Activated T-helper 2 cell treated with anti-CD3 and anti-CD28 coated beads, Interferon-gamma antibody, Interleukin-2, Interleukin-4, amounts not matched to agents 10 μg/mL and 5 μg/mL and 100 μg/mL, durations not matched to agents 14 hours and 24 hours and 36 hours (primary cell): ENCODE results near the gene DAAM1. TPM values are rescaled to one million over a fixed set of nuclear protein-coding genes. Genes with fewer than 3 reads are reported as not detected.
A peak's percentile ranks its signal among the peaks of the same experiment; 100 is the strongest.

Experiments used
- DNase-seq: peaks from one replicate; pipeline ENCODE4 v3.0.0; 2021; ENCODE audit warnings: low spot score
- H3K27ac Mint-ChIP-seq: one replicate; pipeline ENCODE4 v1.8.0; 2021; ENCODE audit warnings: mixed read lengths
- H3K27me3 Mint-ChIP-seq: one replicate; pipeline ENCODE4 v1.8.0; 2021; ENCODE audit warnings: low read depth, mixed read lengths
- H3K36me3 Mint-ChIP-seq: one replicate; pipeline ENCODE4 v1.8.0; 2021; ENCODE audit warnings: low read depth, mixed read lengths
- H3K4me1 Mint-ChIP-seq: one replicate; pipeline ENCODE4 v1.8.0; 2021; ENCODE audit warnings: low read depth, mixed read lengths
- H3K4me3 Mint-ChIP-seq: one replicate; pipeline ENCODE4 v1.8.0; 2021; ENCODE audit warnings: low read depth, mild to moderate bottlenecking, moderate library complexity, mixed read lengths
- H3K9me3 Mint-ChIP-seq: one replicate; pipeline ENCODE4 v1.8.0; 2021; ENCODE audit warnings: mixed read lengths
- intact Hi-C: fragments of 100-400 bp; cut with micrococcal nuclease; formaldehyde crosslinking; loops from one replicate; pipeline ENCODE4 v1.15.1; 2023
- total RNA-seq: library from RNA; stranded (reverse); gene quantifications from 2 replicates; pipeline ENCODE4 v1.2.3, GENCODE V29; 2022

Gene DAAM1
- total RNA-seq, 1 donor from 2014 or later, result 6.4 TPM

DNA sequence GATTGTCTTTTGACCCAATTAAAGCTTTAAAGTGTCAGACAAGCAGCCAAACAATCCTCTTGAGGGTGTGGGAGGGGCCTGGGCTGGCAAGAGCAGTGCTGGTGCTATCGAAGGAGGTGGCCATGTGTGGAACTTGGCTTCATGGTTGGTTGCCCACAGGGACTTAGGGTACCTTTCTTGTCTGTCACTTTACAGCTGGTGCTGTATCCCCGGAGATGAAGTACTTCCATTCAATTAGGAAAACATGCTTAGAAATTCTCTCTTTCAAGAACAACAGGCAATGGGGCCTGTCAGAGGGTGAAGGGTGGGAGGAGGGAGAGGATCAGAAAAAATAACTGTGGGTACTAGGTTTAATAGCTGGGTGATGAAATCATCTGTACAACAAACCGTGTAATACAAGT lies 86.5 kb downstream of the DAAM1 start:
- Mint-ChIP-seq H3K9me3 (no peaks in the 10 kb centered on the region), H3K36me3 (peaks cover 4% of the 10 kb centered on the region), H3K4me3 (peak overlapping the region; percentile 53), H3K27me3 (peaks cover 7% of the 10 kb centered on the region), H3K27ac (no peak overlapping the region), H3K4me1 (peaks cover 43% of the 10 kb centered on the region)
- intact Hi-C loops, result loop anchor here (1.0 to 10.0 kb wide), 5 partner anchors 8 to 207 kb away; partner anchors contain the start of genes DAAM1, JKAMP and L3HYPDH
- no peak for DNase-seq

DNA sequence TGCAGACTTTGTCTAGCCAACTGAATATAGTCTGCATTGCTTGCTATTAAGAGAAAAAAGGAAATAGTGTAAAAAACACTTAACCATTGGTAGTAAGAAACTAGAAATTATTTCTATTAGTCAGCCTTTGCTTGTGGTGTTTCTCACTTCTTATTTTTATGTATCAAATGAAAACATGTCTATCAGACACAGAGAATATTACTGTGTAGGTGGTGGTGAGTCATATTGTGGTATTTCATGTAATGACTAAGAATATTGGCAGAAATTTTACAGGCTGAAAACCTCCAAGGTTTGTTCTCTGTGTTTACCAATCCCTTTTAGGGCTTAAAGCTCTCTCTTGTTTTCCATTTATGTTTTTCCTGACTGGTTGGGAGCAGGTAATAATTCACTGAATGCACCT lies 87.2 kb downstream of the DAAM1 start:
- Mint-ChIP-seq H3K9me3 (no peaks in the 10 kb centered on the region), H3K27me3 (peaks cover 7% of the 10 kb centered on the region), H3K4me1 (peaks cover 43% of the 10 kb centered on the region), H3K27ac (peak overlapping the region; percentile 28), H3K4me3 (no peak overlapping the region), H3K36me3 (peaks cover 5% of the 10 kb centered on the region)
- intact Hi-C loops, result loop anchor here (1.0 to 10.0 kb wide), 6 partner anchors 8 to 527 kb away; partner anchors contain the start of genes DAAM1, JKAMP and L3HYPDH
- no peak for DNase-seq

DNA sequence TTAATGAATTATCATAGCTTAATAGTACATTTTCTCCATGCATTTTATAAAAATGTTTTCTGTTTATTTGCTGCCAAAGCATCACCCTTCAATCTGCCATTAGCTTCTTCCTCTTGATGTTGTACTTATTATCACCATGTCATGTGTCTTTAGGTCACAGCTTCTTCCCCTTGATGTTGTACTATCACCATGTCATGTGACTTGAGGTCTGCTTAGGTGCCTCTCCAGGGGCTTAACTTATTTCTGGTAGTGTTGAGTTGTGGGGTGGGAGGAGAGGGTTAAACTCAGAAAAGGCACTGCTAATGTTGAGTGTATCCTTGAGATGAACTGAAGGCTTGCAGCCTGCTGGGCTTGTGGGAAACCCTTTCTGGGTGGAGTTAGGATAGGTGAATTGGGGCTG lies 87.8 kb downstream of the DAAM1 start:
- DNase-seq, result no peak
- Mint-ChIP-seq H3K27me3 (peaks cover 7% of the 10 kb centered on the region), H3K4me1 (peaks cover 43% of the 10 kb centered on the region), H3K36me3 (peaks cover 5% of the 10 kb centered on the region), H3K9me3 (no peaks in the 10 kb centered on the region), H3K4me3 (no peak overlapping the region), H3K27ac (no peak overlapping the region)
- intact Hi-C loops, result loop anchor here (2.0 to 10.0 kb wide), 3 partner anchors 49 to 527 kb away; partner anchors contain the start of genes JKAMP and L3HYPDH

DNA sequence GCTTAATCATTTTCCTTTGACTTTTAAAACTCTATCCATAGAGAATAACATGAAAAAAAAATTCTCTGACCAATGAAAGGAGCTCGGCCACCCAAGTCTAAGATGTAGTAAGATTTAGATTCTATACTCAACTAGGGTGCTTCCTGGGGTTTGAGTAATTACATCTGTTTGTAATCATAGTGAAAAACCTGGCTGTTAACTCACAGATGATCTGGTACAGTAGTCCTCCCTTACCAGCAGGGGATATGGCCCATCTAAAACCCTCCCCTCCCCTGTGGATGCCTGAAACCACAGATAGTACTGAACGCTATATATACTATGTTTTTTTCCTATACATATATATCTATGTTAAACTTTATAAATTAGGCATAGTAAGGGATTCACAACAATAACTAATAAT lies 89.2 kb downstream of the DAAM1 start:
- Mint-ChIP-seq H3K9me3 (no peaks in the 10 kb centered on the region), H3K36me3 (peaks cover 5% of the 10 kb centered on the region), H3K4me1 (peaks cover 43% of the 10 kb centered on the region), H3K4me3 (no peak overlapping the region), H3K27me3 (peaks cover 8% of the 10 kb centered on the region), H3K27ac (no peak overlapping the region)
- intact Hi-C loops, result loop anchor here (2.0 to 10.0 kb wide), 3 partner anchors 47 to 529 kb away; partner anchors contain the start of genes JKAMP and L3HYPDH
- no peak for DNase-seq

DNA sequence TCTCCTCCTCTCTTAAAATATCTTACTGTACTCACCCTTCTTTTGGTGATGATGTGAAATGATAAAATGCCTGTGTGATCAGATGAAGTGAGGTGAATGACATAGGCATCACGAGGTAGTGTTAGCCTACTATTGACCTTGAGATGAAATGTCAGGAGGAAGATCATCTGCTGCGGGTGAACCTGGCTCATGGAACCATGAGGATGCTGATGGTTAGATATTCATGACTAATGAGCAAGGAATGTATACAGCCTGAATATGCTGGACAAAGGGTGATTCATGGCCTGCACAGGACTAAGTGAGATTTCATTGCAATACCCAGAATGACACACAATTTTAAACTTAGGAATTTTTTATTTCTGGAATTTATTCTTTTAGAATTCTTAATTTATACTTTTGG lies 89.6 kb downstream of the DAAM1 start:
- DNase-seq, result no peak
- intact Hi-C loops, result loop anchor here (5.0 to 10.0 kb wide), 2 partner anchors 47 to 204 kb away; partner anchors contain the start of genes JKAMP and L3HYPDH

DNA sequence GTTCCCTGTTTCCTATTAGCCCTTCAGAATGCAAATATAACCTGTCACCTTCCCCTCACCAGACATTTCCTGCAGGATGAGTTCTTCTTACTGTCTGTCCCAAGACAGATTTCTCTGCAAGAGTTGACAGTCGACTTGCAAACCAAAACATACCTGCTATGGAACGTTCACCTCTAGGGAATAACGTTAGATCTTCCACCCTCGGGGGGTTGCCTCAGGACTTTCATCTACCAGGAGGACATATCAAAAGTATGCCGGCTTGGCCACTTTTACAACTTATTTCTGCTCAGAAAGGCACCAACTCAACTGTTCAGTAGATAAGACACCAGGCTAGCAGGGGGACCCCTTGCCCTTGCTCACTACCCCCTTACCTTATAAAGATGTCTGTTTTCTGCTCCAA lies 92.5 kb downstream of the DAAM1 start:
- peaks cover 28% of the 10 kb centered on the region for H3K36me3 Mint-ChIP-seq
- DNase-seq, result no peak
- H3K27me3 Mint-ChIP-seq, result peaks cover 8% of the 10 kb centered on the region
- intact Hi-C loops, result no loop called here
- H3K27ac Mint-ChIP-seq, result no peak overlapping the region
- H3K4me3 Mint-ChIP-seq, result no peak overlapping the region
- peaks cover 21% of the 10 kb centered on the region for H3K4me1 Mint-ChIP-seq
- peaks cover 26% of the 10 kb centered on the region for H3K9me3 Mint-ChIP-seq

More for the DNA sequence above, 89.6 kb downstream of the DAAM1 start:
- Mint-ChIP-seq H3K4me3 (no peak overlapping the region), H3K36me3 (peaks cover 5% of the 10 kb centered on the region), H3K27ac (no peak overlapping the region), H3K27me3 (peaks cover 8% of the 10 kb centered on the region), H3K9me3 (no peaks in the 10 kb centered on the region), H3K4me1 (peaks cover 39% of the 10 kb centered on the region)

DNA sequence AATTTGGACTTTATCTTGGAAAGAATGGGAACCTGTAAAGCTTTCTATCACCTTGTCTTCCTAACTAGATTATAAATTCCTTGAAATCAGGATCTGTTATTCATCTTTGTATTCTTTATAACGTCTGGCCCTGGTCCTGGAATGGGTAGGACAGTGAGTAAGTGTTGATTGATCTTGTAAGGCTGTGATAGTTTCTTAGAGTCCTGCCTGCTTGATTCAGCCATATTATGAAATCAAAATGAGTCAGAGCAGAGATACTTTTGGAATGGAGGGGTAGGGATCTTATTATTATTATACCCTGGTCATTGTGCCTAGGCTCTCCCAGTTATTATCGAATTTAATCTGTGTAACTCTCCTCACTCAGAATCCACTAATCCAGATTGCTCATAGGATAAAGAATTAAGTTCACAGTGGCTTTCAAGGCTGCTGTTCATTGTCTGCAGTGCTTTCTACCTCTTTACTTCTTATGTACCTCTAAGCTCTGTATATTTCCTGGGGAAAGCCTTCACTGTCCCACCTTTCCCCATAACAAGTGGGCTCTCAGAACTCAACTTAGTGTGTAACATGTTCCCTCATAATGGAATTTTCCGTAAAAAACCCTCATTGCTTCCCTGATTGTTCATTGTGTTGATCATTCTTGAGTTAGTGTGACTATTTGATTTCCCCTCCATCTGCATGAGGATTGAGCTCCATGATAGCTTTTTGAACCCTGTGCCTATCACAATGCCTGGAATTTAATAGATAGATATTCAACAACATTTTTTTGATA lies 93.3 kb downstream of the DAAM1 start:
- no peak for DNase-seq
- H3K4me3 Mint-ChIP-seq, result no peak overlapping the region
- H3K36me3 Mint-ChIP-seq, result peaks cover 31% of the 10 kb centered on the region
- intact Hi-C loops, result no loop called here
- peaks cover 8% of the 10 kb centered on the region for H3K27me3 Mint-ChIP-seq
- H3K4me1 Mint-ChIP-seq, result peaks cover 21% of the 10 kb centered on the region
- no peak overlapping the region for H3K27ac Mint-ChIP-seq
- H3K9me3 Mint-ChIP-seq, result peaks cover 28% of the 10 kb centered on the region

DNA sequence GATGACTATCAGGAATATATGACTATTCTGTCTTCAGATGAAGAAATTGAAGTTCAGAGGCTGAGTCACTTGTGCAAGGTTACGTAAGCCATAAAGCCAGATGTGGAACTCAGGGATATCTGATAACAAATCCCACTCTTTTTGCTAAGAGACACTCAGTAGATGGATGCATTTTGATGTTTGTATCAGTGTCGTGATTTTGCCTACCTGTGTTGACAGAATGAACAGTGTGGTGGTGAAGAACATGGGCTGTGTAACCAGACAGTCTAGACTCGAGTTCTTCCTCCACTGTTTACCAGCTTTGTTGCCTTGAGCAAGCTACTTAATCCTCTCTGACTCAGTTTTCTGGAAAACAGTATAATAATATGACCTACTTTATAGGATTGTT lies 93.9 kb downstream of the DAAM1 start:
- DNase-seq, result no peak
- H3K27me3 Mint-ChIP-seq, result peaks cover 8% of the 10 kb centered on the region
- H3K4me3 Mint-ChIP-seq, result no peak overlapping the region
- H3K27ac Mint-ChIP-seq, result no peak overlapping the region
- H3K4me1 Mint-ChIP-seq, result peaks cover 26% of the 10 kb centered on the region
- intact Hi-C loops, result no loop called here
- H3K36me3 Mint-ChIP-seq, result peaks cover 31% of the 10 kb centered on the region
- H3K9me3 Mint-ChIP-seq, result peaks cover 32% of the 10 kb centered on the region

DNA sequence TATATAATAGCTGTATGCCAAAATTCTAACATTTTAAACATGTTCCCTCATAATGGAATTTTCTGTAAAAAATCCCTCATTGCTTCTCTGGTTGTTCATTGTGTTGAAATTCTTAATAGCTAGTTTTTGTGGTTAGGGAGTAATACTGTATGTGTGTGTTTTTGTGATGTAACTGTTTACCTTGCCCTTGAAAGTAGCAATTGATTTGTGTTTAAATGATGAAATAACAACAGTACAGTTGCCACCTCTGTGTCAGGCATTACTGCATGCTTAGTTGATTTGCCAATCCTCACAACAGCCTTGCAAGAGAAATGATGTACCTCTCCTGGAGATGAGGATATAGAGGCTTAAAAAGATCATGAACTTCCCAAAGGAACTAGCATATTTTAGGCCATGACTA lies 94.9 kb downstream of the DAAM1 start:
- intact Hi-C loops, result no loop called here
- H3K4me1 Mint-ChIP-seq, result peaks cover 27% of the 10 kb centered on the region
- DNase-seq, result no peak
- H3K27ac Mint-ChIP-seq, result no peak overlapping the region
- no peak overlapping the region for H3K4me3 Mint-ChIP-seq
- peaks cover 32% of the 10 kb centered on the region for H3K36me3 Mint-ChIP-seq
- H3K27me3 Mint-ChIP-seq, result peaks cover 8% of the 10 kb centered on the region
- peaks cover 42% of the 10 kb centered on the region for H3K9me3 Mint-ChIP-seq

DNA sequence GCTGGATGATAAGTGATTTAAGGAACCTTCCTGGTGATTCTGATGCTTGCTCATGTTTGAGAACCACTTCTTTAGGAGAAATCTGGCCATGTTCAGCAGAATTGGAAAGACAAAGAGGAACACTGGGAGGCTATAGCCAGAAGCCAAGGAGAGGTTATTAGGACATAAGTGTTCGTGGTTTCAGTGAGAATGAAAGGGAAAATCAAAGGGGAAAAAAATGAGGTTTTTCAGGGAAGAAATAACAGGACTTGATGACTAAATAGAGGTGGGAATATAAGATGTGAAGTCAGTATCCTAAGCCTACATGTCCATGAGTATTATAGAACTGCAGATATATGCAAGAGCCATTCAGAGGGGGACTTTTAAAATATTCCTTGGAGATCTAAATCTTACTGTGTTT lies 95.6 kb downstream of the DAAM1 start:
- Mint-ChIP-seq H3K27me3 (peaks cover 7% of the 10 kb centered on the region), H3K4me1 (peaks cover 30% of the 10 kb centered on the region), H3K36me3 (peaks cover 36% of the 10 kb centered on the region), H3K27ac (no peak overlapping the region), H3K9me3 (peaks cover 45% of the 10 kb centered on the region), H3K4me3 (no peak overlapping the region)
- DNase-seq, result no peak
- intact Hi-C loops, result no loop called here

DNA sequence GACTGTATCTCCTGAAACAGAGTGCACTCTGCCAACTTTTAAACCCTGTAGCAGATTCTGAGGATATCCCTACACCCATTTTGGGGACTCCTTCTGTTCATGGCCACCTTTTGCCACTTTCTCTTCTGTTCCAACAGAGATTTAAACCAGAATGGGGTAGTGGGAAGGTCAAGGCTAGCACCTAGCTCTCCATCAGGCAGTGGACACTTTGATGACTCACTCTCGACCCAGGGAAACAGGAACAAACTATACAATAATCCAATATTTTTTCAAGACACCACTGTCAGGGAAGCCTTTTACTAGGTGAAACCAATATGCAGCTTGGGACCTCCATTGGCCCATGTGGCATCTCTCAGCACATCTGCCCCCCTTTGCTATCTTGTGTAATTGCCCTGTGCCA lies 103.6 kb downstream of the DAAM1 start:
- Mint-ChIP-seq H3K36me3 (peaks cover 19% of the 10 kb centered on the region), H3K4me1 (peaks cover 31% of the 10 kb centered on the region), H3K9me3 (peaks cover 17% of the 10 kb centered on the region), H3K27ac (no peak overlapping the region), H3K4me3 (no peak overlapping the region), H3K27me3 (no peaks in the 10 kb centered on the region)
- intact Hi-C loops, result no loop called here
- DNase-seq, result no peak

DNA sequence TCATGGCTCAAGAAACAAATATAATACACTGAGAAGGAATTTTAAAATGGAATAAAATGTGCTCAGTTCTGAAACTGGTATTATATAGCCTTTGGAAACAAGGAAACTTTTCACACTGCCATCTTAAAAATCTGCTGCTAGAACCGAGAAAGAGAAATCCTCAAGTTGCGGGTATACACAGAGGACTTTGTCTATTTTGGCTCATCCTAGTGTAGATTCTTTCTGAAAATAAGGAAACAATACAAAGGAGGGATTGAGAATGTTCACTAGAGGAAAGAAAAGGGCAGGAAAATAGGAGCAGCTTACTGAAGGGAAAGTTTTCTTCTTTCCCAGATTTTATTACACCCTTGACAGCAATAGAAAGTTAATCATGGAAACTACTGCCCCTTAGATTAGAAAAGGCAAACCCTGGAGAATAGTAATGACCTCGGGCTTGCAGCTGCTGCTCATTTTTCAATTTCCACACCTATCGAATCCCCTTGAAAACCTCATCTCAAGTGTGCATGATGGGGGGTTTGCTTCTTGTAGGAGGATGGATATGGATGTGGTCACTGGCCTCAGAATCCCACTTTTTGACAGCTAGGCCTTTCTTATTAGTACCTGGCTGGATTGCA lies 104.6 kb downstream of the DAAM1 start:
- H3K4me3 Mint-ChIP-seq, result no peak overlapping the region
- peaks cover 7% of the 10 kb centered on the region for H3K9me3 Mint-ChIP-seq
- DNase-seq, result no peak
- H3K4me1 Mint-ChIP-seq, result peaks cover 32% of the 10 kb centered on the region
- intact Hi-C loops, result no loop called here
- no peak overlapping the region for H3K27ac Mint-ChIP-seq
- no peaks in the 10 kb centered on the region for H3K27me3 Mint-ChIP-seq
- peaks cover 21% of the 10 kb centered on the region for H3K36me3 Mint-ChIP-seq
